HG02870 (cell line): Measurements from ENCODE around the gene SNX6.
"Not testable (repeated sequence)": the region's sequence is repeated elsewhere in the genome, so short reads cannot be mapped to it uniquely, and the experiment has no call there.

Source experiments
- ATAC-seq: cut with Tn5 transposase; IDR thresholded peaks from one replicate; pipeline ENCODE4 v1.9.1; 2021; ENCODE audit warnings: mild to moderate bottlenecking, moderate library complexity; ENCODE audit not compliant: unreplicated experiment

Gene SNX6

GRCh38 chr14:34527591-34527990 is 102.4 kb downstream of the SNX6 start:
- ATAC-seq = no peak

- ATAC-seq = not testable (repeated sequence)
Observed at GRCh38 chr14:34524216-34524615, 105.7 kb downstream of the SNX6 start.

- ATAC-seq = no peak
Observed at GRCh38 chr14:34522496-34522895, 107.5 kb downstream of the SNX6 start.

GRCh38 chr14:34521071-34521470 is 108.9 kb downstream of the SNX6 start:
- ATAC-seq = not testable (repeated sequence)

GRCh38 chr14:34520304-34520970 is 109.5 kb downstream of the SNX6 start:
- not testable (repeated sequence) for ATAC-seq
